GM10266 (cell line): ENCODE data around the gene KCNJ6.
"Not testable (repeated sequence)": the region's sequence is repeated elsewhere in the genome, so short reads cannot be mapped to it uniquely, and the experiment has no call there.

Source experiments
- DNase-seq: peaks from one replicate; pipeline ENCODE4 v3.0.0; 2012; ENCODE audit errors: extremely low spot score
- TF ChIP-seq, protein P1 (sequence below): IDR thresholded peaks from 2 replicates; pipeline ENCODE4 v1.5.1; 2012; ENCODE audit warnings: mild to moderate bottlenecking, low read depth; ENCODE audit not compliant: control insufficient read depth, insufficient read depth; ENCODE audit errors: missing control alignments

KCNJ6 gene

GRCh38 chr21:37582590-37582989 is 333.7 kb downstream of the KCNJ6 start:
- TF ChIP-seq, protein P1, sequence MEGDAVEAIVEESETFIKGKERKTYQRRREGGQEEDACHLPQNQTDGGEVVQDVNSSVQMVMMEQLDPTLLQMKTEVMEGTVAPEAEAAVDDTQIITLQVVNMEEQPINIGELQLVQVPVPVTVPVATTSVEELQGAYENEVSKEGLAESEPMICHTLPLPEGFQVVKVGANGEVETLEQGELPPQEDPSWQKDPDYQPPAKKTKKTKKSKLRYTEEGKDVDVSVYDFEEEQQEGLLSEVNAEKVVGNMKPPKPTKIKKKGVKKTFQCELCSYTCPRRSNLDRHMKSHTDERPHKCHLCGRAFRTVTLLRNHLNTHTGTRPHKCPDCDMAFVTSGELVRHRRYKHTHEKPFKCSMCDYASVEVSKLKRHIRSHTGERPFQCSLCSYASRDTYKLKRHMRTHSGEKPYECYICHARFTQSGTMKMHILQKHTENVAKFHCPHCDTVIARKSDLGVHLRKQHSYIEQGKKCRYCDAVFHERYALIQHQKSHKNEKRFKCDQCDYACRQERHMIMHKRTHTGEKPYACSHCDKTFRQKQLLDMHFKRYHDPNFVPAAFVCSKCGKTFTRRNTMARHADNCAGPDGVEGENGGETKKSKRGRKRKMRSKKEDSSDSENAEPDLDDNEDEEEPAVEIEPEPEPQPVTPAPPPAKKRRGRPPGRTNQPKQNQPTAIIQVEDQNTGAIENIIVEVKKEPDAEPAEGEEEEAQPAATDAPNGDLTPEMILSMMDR: peak; percentile 55
- DNase-seq: peak; percentile 49

GRCh38 chr21:37580666-37581065 is 335.6 kb downstream of the KCNJ6 start:
- no peak for DNase-seq
- TF ChIP-seq, protein P1: no peak

- no peak for DNase-seq
- TF ChIP-seq, protein P1: no peak
Observed at GRCh38 chr21:37579356-37579755, 336.9 kb downstream of the KCNJ6 start.

DNA sequence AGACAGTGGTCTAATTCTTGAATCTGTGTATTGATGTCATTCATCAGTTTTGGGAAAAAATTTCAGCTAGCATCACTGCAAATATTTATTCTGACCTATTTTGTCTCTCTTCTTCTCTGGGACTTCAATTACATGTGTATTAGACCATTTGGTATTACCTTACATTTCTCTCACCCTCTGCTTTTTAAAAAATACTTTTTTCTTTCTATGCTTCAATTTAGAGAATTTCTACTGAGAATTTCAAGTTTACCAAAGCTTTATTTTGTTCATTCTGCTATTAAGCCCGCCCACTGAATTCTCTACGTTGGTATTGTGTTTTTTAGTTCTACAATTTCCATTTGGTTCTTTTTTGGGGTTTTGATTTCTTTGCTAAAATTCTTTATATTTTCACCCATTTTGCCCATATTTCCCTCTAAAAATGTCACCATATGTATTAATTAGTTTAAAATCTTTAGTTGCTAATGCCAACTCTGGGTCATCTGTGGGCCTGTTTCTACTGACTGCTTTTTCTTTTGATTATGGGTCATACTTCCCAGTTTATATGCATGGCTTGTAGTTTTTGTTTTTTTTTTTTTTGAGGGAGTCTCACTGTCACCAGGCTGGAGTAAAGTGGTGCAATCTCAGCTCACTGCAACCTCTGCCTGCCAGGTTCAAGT is 337.7 kb downstream of the KCNJ6 start:
- no peak for DNase-seq
- TF ChIP-seq, protein P1: no peak

DNA sequence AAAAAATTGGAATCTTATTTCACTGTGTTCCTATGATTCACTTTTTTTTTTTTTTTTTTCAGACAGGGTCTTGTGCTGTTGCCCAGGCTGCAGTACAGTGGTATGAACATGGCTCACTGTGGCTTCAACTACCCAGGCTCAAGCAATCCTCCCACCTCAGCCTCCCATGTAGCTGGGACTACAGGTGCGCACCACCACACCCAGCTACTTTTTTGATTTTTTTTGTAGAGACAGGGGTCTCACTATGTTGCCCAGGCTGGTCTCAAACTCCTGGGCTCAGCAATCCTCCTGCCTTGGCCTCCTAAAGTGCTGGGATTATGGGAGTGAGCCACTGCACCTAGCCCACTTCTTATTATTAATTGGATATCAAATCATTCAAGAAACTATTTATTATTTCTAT is 339.3 kb downstream of the KCNJ6 start:
- DNase-seq: not testable (repeated sequence)

DNA sequence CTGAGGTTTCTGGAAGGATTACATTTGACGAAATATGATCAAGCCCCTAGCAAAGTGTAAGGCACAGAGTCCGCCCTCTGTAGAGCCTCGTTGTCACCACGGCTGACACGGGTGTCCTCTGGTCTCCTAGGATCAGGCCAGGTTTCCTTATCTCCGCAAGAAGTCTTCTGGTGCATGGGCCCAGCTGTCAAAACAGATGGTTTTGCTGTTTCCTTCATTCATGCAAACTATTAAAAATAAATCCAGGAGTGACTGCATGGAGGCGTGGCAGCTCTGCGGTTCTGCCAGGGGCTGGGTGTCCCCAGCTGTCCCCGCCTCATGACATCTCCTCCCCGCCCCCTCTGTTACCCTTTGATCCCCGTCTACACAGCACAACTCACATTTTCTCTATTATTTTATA is 340.7 kb downstream of the KCNJ6 start:
- TF ChIP-seq, protein P1: no peak
- DNase-seq: no peak

GRCh38 chr21:37574751-37575150 is 341.5 kb downstream of the KCNJ6 start:
- DNase-seq: no peak
- TF ChIP-seq, protein P1: no peak

DNA sequence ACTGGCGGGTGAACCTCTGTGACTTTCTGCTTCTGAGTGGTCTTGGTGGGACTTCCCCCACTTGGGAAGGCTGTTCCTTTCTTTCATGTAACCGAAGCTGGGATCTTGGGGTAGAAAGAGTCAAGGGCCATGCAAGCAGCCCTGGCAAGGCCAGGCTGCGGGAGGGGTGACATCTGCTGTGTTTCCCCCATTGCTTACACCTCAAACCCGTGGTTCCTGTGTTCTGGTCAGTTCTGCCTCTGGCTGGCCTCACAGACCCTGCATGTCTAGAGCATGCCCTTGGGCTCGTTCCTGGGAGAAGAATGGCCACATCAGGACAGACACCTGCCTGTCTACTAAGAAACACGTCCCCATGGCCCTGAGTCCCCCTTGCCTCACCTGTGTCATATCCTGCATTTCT is 341.9 kb downstream of the KCNJ6 start:
- DNase-seq: no peak
- TF ChIP-seq, protein P1: no peak
